ENCODE data around the gene SYTL2. TPM values are rescaled to one million over a fixed set of nuclear protein-coding genes. Genes with fewer than 3 reads are reported as not detected.

Gene SYTL2
- total and polyA plus RNA-seq, 2 experiments from 2014 or later: 3.4 to 7.2 TPM

- Mint-ChIP-seq H3K27me3 (ENCODE audit: insufficient read depth, low read depth, poor library complexity) (peaks cover 13% of the 10 kb centered on the region), H3K36me3 (ENCODE audit: low read depth) (peaks cover 48% of the 10 kb centered on the region), H3K4me3 (peak overlapping the region; percentile 100), H3K9me3 (no peaks in the 10 kb centered on the region), H3K27ac (peak overlapping the region; percentile 99), H3K4me1 (peaks cover 25% of the 10 kb centered on the region)
- no peaks in the 10 kb centered on the region for H3K9me2 ChIP-seq (ENCODE audit: insufficient read depth)
- H3K27ac ChIP-seq (ENCODE audit: low read depth): peak overlapping the region; percentile 92
- peak overlapping the region; percentile 74 for H3K4me3 ChIP-seq
- ATAC-seq: peak; percentile 57
- no peaks in the 10 kb centered on the region for H3F3A ChIP-seq (replicated peaks; ENCODE audit: low read depth)
- TF ChIP-seq EZH2phosphoT487 (IDR thresholded peaks at IDR 0.05; ENCODE audit: unreplicated experiment) (no peak), CREB1 (CRISPR knock-in tag; IDR thresholded peaks at IDR 0.05; ENCODE audit: low read depth) (no peak), POLR2AphosphoS5 (IDR thresholded peaks at IDR 0.05; ENCODE audit: low read depth) (no peak; the same call in none of the 2 replicates), NANOG (IDR thresholded peaks at IDR 0.05; ENCODE audit: borderline replicate concordance) (no peak), ZNF114 (CRISPR knock-in tag; IDR thresholded peaks at IDR 0.05) (no peak), ZNF331 (CRISPR knock-in tag; IDR thresholded peaks at IDR 0.05; ENCODE audit: low read depth) (no peak), STAT1 (IDR thresholded peaks at IDR 0.05; ENCODE audit: unreplicated experiment) (no peak), EZH2 (IDR thresholded peaks at IDR 0.05; ENCODE audit: low read depth, unreplicated experiment) (no peak), JUNB (IDR thresholded peaks at IDR 0.05; ENCODE audit: unreplicated experiment) (no peak)
- TF ChIP-seq, protein P1, sequence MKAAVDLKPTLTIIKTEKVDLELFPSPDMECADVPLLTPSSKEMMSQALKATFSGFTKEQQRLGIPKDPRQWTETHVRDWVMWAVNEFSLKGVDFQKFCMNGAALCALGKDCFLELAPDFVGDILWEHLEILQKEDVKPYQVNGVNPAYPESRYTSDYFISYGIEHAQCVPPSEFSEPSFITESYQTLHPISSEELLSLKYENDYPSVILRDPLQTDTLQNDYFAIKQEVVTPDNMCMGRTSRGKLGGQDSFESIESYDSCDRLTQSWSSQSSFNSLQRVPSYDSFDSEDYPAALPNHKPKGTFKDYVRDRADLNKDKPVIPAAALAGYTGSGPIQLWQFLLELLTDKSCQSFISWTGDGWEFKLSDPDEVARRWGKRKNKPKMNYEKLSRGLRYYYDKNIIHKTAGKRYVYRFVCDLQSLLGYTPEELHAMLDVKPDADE (IDR thresholded peaks at IDR 0.05): 0 out of 2 replicates have a peak, but pooled peaks have one; percentile 15
- TF ChIP-seq, protein P2, sequence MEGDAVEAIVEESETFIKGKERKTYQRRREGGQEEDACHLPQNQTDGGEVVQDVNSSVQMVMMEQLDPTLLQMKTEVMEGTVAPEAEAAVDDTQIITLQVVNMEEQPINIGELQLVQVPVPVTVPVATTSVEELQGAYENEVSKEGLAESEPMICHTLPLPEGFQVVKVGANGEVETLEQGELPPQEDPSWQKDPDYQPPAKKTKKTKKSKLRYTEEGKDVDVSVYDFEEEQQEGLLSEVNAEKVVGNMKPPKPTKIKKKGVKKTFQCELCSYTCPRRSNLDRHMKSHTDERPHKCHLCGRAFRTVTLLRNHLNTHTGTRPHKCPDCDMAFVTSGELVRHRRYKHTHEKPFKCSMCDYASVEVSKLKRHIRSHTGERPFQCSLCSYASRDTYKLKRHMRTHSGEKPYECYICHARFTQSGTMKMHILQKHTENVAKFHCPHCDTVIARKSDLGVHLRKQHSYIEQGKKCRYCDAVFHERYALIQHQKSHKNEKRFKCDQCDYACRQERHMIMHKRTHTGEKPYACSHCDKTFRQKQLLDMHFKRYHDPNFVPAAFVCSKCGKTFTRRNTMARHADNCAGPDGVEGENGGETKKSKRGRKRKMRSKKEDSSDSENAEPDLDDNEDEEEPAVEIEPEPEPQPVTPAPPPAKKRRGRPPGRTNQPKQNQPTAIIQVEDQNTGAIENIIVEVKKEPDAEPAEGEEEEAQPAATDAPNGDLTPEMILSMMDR (conservative IDR thresholded peaks at IDR 0.05; ENCODE audit: low read depth in 2 of 2): peak; percentile 33 to 52; a peak in 3 of 4 replicates
- TF ChIP-seq, protein P3, sequence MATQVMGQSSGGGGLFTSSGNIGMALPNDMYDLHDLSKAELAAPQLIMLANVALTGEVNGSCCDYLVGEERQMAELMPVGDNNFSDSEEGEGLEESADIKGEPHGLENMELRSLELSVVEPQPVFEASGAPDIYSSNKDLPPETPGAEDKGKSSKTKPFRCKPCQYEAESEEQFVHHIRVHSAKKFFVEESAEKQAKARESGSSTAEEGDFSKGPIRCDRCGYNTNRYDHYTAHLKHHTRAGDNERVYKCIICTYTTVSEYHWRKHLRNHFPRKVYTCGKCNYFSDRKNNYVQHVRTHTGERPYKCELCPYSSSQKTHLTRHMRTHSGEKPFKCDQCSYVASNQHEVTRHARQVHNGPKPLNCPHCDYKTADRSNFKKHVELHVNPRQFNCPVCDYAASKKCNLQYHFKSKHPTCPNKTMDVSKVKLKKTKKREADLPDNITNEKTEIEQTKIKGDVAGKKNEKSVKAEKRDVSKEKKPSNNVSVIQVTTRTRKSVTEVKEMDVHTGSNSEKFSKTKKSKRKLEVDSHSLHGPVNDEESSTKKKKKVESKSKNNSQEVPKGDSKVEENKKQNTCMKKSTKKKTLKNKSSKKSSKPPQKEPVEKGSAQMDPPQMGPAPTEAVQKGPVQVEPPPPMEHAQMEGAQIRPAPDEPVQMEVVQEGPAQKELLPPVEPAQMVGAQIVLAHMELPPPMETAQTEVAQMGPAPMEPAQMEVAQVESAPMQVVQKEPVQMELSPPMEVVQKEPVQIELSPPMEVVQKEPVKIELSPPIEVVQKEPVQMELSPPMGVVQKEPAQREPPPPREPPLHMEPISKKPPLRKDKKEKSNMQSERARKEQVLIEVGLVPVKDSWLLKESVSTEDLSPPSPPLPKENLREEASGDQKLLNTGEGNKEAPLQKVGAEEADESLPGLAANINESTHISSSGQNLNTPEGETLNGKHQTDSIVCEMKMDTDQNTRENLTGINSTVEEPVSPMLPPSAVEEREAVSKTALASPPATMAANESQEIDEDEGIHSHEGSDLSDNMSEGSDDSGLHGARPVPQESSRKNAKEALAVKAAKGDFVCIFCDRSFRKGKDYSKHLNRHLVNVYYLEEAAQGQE (IDR thresholded peaks at IDR 0.05; ENCODE audit: unreplicated experiment): no peak
- TF ChIP-seq, protein P4, sequence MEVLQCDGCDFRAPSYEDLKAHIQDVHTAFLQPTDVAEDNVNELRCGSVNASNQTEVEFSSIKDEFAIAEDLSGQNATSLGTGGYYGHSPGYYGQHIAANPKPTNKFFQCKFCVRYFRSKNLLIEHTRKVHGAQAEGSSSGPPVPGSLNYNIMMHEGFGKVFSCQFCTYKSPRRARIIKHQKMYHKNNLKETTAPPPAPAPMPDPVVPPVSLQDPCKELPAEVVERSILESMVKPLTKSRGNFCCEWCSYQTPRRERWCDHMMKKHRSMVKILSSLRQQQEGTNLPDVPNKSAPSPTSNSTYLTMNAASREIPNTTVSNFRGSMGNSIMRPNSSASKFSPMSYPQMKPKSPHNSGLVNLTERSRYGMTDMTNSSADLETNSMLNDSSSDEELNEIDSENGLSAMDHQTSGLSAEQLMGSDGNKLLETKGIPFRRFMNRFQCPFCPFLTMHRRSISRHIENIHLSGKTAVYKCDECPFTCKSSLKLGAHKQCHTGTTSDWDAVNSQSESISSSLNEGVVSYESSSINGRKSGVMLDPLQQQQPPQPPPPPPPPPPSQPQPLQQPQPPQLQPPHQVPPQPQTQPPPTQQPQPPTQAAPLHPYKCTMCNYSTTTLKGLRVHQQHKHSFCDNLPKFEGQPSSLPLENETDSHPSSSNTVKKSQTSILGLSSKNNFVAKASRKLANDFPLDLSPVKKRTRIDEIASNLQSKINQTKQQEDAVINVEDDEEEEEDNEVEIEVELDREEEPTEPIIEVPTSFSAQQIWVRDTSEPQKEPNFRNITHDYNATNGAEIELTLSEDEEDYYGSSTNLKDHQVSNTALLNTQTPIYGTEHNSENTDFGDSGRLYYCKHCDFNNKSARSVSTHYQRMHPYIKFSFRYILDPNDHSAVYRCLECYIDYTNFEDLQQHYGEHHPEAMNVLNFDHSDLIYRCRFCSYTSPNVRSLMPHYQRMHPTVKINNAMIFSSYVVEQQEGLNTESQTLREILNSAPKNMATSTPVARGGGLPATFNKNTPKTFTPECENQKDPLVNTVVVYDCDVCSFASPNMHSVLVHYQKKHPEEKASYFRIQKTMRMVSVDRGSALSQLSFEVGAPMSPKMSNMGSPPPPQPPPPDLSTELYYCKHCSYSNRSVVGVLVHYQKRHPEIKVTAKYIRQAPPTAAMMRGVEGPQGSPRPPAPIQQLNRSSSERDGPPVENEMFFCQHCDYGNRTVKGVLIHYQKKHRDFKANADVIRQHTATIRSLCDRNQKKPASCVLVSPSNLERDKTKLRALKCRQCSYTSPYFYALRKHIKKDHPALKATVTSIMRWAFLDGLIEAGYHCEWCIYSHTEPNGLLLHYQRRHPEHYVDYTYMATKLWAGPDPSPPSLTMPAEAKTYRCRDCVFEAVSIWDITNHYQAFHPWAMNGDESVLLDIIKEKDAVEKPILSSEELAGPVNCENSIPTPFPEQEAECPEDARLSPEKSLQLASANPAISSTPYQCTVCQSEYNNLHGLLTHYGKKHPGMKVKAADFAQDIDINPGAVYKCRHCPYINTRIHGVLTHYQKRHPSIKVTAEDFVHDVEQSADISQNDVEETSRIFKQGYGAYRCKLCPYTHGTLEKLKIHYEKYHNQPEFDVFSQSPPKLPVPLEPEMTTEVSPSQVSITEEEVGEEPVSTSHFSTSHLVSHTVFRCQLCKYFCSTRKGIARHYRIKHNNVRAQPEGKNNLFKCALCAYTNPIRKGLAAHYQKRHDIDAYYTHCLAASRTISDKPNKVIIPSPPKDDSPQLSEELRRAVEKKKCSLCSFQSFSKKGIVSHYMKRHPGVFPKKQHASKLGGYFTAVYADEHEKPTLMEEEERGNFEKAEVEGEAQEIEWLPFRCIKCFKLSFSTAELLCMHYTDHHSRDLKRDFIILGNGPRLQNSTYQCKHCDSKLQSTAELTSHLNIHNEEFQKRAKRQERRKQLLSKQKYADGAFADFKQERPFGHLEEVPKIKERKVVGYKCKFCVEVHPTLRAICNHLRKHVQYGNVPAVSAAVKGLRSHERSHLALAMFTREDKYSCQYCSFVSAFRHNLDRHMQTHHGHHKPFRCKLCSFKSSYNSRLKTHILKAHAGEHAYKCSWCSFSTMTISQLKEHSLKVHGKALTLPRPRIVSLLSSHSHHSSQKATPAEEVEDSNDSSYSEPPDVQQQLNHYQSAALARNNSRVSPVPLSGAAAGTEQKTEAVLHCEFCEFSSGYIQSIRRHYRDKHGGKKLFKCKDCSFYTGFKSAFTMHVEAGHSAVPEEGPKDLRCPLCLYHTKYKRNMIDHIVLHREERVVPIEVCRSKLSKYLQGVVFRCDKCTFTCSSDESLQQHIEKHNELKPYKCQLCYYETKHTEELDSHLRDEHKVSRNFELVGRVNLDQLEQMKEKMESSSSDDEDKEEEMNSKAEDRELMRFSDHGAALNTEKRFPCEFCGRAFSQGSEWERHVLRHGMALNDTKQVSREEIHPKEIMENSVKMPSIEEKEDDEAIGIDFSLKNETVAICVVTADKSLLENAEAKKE (CRISPR knock-in tag; IDR thresholded peaks at IDR 0.05): no peak
- H3K36me3 ChIP-seq (ENCODE audit: insufficient read depth): peaks cover 17% of the 10 kb centered on the region; the same call in 1 of the 2 replicates
- H3K79me2 ChIP-seq (replicated peaks; ENCODE audit: insufficient read depth): peaks cover 58% of the 10 kb centered on the region
- H4K20me1 ChIP-seq (replicated peaks; ENCODE audit: insufficient read depth): peaks cover 26% of the 10 kb centered on the region
- H3K4me2 ChIP-seq: peak overlapping the region; percentile 91
- H3K27me3 ChIP-seq (ENCODE audit: insufficient read depth): no peaks in the 10 kb centered on the region
- H3K4me1 ChIP-seq (ENCODE audit: insufficient read depth): 0 out of 2 replicates have a peak, but pooled peaks cover 3% of the 10 kb centered on the region
- DNase-seq (ENCODE audit: low spot score): peak; percentile 77
- H2AFZ ChIP-seq: no peak overlapping the region
These were observed 147.0 kb downstream of the SYTL2 start for GRCh38 chr11:85663753-85664614.

Data from GM23338 (cell line).